ENCODE results near the gene CACUL1.
A peak's percentile ranks its signal among the peaks of the same experiment; 100 is the strongest.
"Not testable (repeated sequence)": the region's sequence is repeated elsewhere in the genome, so short reads cannot be mapped to it uniquely, and the experiment has no call there.

CACUL1 gene

DNA sequence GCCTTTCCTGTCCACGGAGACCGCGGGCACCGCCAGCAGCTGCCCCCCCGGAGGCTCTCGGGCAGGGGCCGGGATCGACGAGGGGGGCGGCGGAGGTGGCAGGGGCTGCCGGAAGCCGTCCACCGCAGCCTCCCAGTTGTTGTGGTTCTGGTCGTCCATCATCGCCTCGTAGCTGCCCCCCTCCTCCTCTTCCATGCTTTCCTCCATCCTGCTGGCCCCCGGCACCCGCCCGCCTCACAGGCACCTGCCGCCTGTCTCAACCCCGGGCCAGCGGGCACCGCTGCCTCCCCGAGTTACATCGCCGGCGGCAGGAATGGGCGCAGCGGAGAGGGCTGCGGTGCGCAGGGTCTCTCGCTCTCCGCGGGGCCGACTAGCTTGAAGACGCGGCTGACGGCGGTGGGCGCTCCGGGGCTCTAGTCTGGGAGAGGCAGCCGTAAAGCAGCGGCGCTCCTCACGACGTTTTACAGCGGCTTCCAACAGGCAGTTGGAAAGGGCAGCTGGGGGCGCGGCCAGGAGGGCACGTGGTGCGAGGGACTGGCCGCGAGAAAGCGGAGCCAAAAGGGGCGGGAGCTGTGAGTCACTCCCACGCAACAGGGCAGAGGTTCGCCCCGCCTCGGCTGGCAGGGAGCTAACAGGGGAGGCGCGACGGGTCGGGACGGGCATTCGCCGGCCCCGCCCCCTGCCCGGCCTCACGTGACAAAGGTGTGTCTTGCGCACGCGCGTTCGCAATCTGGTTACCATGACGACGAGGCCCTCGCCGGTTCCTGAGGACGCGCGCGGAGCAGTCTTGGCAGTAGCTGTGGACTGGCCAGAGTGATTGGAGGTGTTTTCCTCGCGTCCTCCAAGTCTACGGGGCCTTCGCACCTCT is at the start of gene CACUL1:
CACUL1 (minus strand) TSS at position 415 of the 868 bp plus-strand sequence; CDS start at position 207, 208 bp downstream.
- DNase-seq (ENCODE audit: low read depth in 2 of 2) = peak; percentile 98 to 99

DNA sequence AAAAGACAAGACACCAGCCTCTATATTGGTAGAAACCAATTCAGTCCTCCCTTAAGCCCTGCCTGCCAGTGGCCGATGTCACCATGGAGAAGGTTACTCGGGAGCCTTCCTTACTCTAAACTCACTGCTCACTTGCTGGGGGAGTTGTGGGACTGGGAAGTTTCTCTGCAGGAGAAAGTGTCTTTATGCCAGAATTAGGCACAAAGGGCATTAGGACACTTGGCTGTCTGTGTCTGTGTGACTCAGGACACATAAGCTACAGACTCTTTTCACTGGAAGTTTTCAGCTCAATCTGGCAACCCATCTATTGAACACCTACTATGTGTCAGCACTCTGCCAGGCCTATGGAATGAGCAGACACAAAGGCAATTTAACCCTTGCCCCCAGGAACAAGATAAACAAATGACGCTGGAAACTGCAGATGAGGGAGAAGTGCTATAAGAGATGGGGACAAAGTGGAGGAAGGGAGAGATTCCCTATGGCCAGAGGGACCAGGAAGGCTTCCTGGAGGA is 49.5 kb upstream of the CACUL1 start:
- no peak for DNase-seq (ENCODE audit: low read depth in 2 of 2)

DNA sequence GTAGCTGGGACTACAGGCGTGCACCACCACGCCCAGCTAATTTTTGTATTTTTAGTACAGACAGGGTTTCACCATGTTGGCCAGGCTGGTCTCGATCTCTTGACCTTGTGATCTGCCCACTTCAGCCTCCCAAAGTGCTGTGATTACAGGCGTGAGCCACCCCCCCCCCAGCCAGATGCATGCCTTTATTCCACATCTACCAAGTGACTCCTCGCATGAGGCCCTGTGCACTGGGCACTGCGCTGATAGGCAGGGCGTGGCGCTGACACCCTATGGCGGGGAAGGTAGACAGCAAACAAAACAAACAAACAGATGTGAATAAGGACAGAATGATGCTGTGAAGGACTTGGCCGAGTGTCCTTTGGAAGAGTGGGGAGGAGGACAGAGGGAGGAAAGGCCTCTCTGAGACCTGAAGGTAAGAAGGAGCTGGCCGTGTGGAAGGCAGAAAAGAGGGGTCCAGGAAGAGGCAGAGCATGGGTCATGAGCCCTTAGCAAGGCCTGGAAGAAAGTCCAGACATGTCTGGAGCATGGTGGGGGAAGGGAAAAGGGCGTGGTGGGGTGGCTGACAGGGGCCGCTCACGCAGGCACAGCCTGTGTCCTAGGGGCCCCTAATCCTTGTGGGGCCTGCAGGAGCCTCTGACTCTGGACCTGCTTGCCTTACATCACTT is 47.5 kb upstream of the CACUL1 start:
- DNase-seq (ENCODE audit: low read depth in 2 of 2) = no peak

DNA sequence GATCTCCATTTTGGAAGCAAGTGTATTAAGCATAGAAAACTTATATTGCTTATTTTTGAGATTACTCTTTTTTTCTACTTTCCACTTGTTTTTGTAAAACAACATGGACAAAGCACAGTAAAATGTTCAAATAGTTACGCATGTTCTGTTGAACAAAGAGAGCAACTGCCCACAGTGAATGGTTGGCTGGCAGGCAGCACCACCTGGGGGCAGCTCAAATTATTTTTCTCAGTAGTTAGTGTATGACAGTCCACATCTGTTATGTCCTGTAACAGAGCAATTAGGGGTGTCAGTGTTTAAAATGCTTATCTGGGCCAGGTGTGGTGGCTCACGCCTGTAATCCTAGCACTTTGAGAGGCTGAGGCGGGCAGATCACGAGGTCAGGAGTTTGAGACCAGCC is 46.1 kb upstream of the CACUL1 start:
- DNase-seq (ENCODE audit: low read depth in 2 of 2) = no peak

DNA sequence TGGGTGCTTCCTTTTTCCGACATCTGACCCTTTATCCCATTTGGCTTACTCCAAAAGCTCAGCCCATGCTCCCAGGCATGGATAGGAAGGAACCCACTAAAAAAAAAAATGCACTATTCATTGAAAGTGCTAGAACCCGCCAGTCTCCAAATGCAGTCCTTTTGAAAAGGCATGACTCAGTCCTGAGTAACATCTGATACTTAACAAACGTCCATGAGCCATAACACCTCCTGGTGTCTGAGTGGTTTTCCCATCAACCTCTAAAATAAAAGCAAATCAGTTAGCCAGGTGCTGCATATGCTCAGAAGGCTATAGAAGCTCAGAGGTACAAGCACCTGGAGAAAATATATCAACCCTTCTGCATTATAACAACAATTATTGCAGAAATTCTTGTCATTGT is 45.0 kb upstream of the CACUL1 start:
- DNase-seq (ENCODE audit: low read depth in 2 of 2) = no peak

DNA sequence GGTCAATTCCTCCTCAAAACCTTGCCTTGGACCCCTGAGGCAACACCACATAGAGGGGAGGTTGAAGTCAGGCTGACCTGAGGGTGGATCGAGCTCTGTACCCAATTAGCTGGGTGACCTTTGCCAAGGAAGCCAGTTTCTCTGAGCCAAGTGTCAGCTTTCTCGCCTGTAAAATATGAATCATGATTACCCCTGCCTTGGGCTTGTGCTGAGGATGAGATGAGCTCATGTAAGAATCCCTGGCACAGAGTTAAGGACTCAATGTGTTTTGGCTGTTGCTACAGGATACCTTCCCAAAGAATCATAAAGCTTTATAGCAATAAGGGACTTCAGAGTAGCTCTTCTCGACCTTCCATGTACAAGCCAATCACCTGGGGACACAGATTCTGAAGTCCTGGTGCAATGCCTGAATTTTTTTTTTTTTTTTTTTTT is 43.5 kb upstream of the CACUL1 start:
- no peak for DNase-seq (ENCODE audit: low read depth in 2 of 2)

DNA sequence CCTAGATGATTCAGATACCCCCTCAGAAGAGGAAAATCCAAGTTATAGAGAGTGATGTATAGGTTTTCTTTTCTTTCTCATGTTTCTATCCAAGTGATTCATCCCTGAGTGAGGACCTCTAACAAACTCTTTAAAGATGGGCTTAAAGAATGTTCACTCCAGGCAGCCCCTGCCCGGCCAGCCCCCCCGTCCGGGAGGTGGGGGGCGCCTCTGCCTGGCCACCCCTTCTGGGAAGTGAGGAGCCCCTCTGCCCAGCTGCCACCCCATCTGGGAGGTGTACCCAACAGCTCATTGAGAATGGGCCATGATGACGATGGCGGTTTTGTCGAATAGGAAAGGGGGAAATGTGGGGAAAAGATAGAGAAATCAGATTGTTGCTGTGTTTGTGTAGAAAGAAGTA is 40.2 kb upstream of the CACUL1 start:
- DNase-seq (ENCODE audit: low read depth in 2 of 2) = not testable (repeated sequence)

DNA sequence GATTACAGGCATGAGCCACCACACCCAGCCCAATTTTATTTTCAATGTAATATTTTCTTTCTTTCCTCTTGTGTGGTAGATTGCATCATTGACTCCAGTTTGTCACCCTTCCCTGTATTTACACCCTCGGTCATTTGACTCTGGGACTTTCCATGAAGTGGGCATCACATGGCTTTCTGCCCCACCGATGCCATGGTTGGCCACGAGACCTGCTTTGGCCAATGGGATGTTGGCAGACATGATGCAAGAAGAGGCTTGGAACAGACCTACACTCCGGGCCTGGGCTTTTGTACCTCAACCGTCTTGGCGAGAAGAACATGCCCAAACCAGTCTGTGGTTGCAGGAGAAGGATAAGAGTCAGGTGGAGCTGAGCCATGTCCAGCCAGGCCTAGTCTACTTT is 38.8 kb upstream of the CACUL1 start:
- no peak for DNase-seq (ENCODE audit: low read depth in 2 of 2)

DNA sequence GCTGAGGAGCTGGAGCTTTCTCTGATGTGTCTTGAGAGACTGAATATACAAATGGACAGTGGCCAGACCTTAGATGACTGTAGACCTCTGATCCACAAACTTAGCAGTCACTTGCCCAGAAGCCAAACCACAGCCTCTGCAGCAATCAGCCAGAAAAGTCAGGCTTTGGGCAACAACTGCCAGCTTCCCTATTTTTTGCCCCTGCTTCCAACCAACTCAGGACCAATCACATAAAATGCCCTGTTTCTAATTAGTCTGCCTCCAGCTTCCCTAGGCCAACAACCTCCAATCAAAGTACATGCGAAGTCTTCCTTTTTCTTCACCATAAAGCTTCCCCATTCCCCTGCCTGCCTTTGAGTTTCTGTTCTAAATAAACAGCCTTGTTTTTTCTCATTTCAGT is 37.8 kb upstream of the CACUL1 start:
- DNase-seq (ENCODE audit: low read depth in 2 of 2) = no peak

DNA sequence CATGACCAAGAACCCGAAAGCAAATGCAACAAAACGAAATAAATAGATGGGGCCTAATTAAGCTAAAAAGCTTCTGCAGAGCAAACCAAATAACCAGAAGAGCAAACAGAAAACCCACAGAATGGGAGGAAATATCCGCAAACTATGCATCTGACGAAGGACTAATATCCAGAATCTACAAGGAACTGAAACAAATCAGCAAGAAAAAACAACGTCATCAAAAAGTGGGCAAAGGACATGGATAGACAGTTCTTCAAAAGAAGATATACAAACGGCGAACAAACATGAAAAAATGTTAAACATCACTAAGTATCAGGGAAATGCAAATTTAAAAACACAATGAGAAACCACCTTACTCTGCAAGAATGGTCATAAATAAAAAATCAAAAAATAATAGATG is 35.3 kb upstream of the CACUL1 start:
- DNase-seq (ENCODE audit: low read depth in 2 of 2) = no peak

DNA sequence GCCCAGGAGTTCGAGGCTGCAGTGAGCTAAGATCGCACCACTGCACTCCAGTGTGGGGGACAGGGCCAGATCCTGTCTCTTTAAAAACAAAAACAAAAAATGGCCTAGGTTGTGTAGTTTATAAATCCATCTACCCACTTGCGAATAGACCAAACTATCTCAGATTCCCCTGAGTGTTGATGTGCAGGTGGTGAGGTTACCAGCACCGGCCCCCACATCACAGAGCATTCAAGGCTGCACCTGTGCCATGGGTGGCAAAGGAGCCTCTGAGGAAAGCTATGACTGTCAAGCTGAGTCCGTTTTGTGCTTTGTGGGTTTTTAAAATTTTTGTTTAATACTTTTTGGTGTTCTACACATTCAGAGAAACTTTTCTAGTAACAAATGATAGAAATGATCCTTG is 30.8 kb upstream of the CACUL1 start:
- no peak for DNase-seq (ENCODE audit: low read depth in 2 of 2)

DNA sequence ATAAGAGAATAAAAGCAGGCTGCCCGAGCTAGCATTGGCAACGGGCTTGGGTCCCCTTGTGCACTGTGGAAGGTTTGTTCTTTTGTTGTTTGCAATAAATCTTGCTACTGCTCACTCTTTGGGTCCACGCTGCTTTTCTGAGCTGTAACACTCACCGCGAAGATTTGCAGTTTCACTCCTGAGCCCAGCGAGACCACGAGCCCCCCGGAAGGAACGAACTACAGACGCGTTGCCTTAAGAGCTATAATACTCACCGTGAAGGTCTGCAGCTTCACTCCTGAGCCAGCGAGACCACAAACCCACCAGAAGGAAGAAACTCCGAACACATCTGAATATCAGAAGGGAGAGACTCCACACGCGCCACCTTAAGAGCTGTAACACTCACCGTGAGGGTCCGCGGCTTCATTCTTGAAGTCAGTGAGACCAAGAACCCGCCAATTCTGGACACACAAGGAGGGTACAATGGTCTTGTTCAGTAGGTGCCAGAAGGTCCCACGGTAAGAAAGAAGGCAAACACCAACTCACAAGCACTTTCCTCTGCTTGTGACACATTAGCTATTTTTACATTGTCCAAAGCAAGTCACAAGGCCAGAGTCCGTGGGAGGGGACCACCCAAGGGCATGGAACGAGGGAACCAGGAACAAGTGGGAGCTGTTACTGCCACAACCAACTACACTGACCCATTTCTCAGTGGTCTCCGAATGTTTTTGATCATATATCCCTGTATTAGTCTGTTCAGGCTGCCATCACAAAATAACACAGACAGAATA is 29.2 kb upstream of the CACUL1 start:
- DNase-seq (ENCODE audit: low read depth in 2 of 2) = no peak

DNA sequence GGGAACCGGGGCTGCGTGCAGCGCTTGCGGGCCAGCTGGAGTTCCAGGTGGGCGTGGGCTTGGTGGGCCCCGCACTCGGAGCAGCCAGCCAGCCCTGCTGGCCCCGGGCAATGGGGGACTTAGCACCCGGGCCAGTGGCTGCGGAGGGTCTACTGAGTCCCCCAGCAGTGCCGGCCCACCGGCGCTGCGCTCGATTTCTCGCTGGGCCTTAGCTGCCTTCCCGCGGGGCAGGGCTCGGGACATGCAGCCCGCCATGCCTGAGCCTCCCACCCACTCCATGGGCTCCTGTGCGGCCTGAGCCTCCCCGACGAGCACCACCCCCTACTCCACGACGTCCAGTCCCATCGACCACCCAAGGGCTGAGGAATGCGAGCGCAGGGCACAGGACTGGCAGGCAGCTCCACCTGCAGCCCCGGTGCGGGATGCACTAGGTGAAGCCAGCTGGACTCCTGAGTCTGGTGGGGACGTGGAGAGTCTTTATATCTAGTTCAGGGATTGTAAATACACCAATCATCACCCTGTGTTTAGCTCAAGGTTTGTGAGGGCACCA is 28.2 kb upstream of the CACUL1 start:
- DNase-seq (ENCODE audit: low read depth in 2 of 2) = not testable (repeated sequence)

DNA sequence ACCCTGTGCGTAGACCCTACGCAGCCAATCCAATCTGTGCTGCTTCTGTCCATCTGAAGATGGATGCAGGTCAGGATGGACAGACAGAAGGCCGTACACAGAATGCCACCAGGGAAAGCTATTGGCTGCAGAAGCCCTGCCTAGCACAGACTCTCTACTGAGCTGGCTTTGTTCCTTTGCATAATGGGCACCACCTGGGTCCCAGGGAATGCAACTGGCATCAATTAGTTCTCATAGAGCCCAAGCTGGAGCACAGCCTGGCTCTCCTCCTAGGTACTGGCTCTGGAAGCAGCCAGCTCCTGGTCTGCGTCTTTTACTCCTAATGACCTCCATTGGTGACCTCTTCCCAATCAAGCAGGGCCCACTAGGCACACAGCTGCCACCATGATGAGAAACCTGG is 26.8 kb upstream of the CACUL1 start:
- no peak for DNase-seq (ENCODE audit: low read depth in 2 of 2)

DNA sequence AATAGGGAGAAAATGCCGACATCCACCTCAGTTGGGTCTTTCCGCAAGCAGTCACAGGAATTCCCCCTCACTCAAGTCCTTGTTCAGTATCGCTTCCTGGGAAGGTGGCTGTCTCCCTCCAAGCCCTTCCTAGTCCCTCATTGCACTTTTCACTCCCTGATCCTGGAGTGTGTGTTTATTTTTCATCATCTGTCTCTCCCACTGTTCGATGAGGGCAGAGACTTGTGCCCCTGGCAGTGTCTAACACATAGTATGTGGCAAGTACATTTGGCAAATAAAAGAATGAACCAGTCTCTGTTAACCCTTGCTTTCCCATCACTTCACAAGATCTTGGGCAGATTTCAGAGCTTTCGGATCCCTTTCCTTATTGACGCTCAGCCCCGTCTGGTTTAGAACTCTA is 24.0 kb upstream of the CACUL1 start:
- no peak for DNase-seq (ENCODE audit: low read depth in 2 of 2)

DNA sequence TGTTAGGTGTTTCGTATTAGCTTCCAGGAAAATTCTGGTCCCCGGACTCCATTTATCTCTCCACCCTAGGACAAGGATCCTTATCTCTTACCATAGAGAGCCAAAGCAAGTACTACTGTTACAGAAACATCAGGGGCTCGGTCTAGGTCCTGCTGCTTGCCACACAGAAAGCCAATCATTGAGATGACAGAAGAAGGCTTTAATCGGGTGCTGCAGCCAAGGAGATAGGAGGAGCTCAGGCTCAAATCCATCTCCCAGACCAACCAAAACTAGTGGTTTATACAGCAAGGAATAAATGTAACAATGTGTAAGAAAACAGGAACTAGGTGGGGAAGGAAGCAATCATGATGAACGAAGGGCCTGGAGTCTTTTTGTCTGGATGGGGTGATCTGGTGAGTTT is 22.2 kb upstream of the CACUL1 start:
- no peak for DNase-seq (ENCODE audit: low read depth in 2 of 2)

DNA sequence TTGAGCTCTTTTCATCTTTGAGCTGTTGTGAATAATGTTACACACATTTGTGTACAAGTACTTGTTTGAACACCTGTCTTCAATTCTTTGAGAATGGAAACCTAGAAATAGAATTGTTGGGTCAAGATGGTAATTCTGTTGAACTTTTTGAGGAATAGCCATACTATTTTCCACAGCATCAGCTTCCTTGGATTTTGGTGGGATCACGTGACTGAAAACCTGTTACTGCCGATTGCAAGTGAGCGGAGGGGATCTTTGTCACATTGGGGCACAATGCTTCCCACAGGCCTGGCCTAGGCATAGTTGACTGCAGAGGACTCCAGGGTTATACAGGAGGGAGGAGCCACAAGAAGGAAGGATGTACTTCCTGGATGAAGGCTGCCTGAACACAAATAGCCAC is 21.3 kb upstream of the CACUL1 start:
- no peak for DNase-seq (ENCODE audit: low read depth in 2 of 2)

DNA sequence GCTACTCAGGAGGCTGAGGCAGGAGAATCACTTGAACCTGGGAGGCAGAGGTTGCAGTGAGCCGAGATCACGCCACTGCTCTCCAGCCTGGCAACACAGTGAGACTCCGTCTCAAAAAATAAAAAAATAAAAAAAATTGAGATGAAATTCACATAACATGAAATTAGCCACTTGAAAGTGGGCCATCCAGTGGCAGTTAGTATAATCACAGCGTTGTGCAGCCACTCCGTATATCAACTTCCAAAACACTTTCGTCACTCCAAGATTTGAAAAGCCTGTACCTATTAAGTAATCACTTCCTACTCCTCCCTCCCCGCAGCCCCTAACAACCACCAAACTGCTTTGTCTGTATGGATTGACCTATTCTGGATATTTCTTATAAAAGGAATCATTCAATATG is 20.7 kb upstream of the CACUL1 start:
- no peak for DNase-seq (ENCODE audit: low read depth in 2 of 2)

DNA sequence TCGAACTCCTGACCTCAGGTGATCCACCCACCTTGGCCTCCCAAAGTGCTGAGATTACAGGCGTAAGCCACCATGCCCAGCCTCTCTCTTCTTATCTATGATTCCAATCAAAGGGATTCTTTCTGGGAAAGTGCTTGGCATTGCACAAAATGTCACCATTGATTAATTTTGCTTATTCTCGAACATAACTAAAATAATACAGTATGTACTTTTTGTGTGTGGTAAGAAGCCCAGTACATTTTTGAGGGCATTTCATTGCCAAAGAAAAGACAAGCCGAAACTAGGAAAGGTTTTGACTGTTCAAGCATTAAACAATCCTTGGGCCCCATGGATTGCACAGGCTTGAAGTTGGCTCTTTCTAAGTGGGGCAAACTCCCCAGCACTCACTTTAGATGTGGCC is 18.3 kb upstream of the CACUL1 start:
- DNase-seq (ENCODE audit: low read depth in 2 of 2) = no peak

DNA sequence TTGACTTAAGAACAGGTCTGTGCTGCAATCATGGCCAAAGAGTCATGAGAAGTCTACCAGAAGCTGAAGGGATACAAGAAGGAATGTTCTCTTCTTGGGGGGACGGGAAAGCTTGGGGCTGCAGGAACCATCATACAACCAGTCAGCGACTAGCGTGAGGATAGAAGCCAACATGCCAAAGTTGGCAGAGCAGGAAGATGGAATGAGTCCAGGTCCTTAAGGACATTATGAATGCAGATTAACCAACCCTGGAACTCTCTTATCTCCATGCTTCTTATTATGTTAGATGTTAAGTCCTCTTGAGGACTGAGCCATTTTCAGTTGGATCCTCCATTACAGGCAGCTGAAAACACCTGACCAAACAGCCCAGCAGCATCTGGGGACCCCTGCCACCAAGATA is 17.2 kb upstream of the CACUL1 start:
- no peak for DNase-seq (ENCODE audit: low read depth in 2 of 2)

DNA sequence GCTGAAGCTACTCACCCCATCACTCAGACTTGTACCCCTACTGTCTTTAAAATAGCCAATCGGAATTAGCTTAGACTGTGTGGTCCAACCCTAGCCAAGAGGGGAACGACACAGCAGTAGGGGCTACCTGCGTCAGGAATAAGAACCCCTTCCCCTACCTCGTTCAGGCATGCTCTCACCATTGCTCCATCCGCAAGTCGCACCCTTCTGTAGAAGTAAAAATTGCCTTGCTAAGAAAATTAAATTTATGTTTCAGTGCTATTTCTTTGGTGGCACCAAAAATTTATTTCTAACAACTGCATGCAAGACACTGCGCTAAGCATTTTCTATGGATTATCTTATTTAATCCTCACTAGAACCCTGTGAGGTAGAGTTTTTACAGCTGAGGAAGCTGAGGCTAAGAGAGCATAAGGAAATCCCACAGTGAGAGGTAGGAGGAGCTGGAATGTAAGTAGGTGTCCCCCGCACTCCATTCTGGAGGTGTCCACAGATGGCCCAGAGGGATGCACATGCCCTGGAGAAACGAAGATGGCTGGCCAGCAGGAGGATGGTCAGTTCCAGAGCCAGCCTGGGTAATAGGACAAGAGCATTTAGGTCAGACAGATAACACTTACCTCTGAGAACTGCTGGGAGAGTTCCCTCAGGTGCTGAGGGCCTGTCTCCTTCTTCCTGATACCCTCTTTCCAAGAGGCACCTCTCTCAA is 15.3 kb upstream of the CACUL1 start:
- DNase-seq (ENCODE audit: low read depth in 2 of 2) = no peak

Data from stimulated activated CD4-positive, alpha-beta T cell treated with anti-CD3 and anti-CD28 coated beads, Interleukin-1b, Interleukin-23, amount 100 ng/mL, for 4 hours (primary cell).